OCI-LY1 (cell line): ENCODE data around the gene CNTNAP2.

Source experiments
- H2AFZ ChIP-seq: fragments of 200-600 bp; sonication (generic), shearing (Covaris generic); 2 replicates; pipeline ENCODE4 v1.6.0; 2014; ENCODE audit warnings: antibody characterized with exemption, mild to moderate bottlenecking, low read length
- H3F3A ChIP-seq: fragments of 200-600 bp; sonication (generic), shearing (Covaris generic); 2 replicates; pipeline ENCODE4 v1.6.0; 2014; ENCODE audit warnings: mild to moderate bottlenecking, antibody characterized with exemption, low read length, moderate library complexity; ENCODE audit not compliant: insufficient read depth
- H3K27ac ChIP-seq: fragments of 200-600 bp; sonication (generic); 2 replicates; pipeline ENCODE4 v1.5.1; 2014; ENCODE audit warnings: low read length, mixed run types, mild to moderate bottlenecking, low read depth; ENCODE audit not compliant: poor library complexity, severe bottlenecking
- H3K27me3 ChIP-seq: fragments of 200-600 bp; sonication (generic); 2 replicates; pipeline ENCODE4 v1.6.0; 2014; ENCODE audit warnings: antibody characterized with exemption, mild to moderate bottlenecking, low read length, moderate library complexity; ENCODE audit not compliant: insufficient read depth
- H3K36me3 ChIP-seq: fragments of 200-600 bp; sonication (generic); 2 replicates; pipeline ENCODE4 v1.6.1; 2014; ENCODE audit warnings: mild to moderate bottlenecking, antibody characterized with exemption, low read length, moderate library complexity, mixed read lengths; ENCODE audit not compliant: insufficient read depth
- H3K4me1 ChIP-seq: fragments of 200-600 bp; sonication (generic); 2 replicates; pipeline ENCODE4 v1.5.1; 2014; ENCODE audit warnings: mild to moderate bottlenecking, low read length, moderate library complexity; ENCODE audit not compliant: insufficient read depth, severe bottlenecking
- H3K4me2 ChIP-seq: fragments of 200-600 bp; sonication (generic), shearing (Covaris generic); 2 replicates; pipeline ENCODE4 v1.6.1; 2014; ENCODE audit warnings: low read length
- H3K4me3 ChIP-seq: fragments of 200-600 bp; sonication (generic); 2 replicates; pipeline ENCODE4 v1.5.1; 2014; ENCODE audit warnings: low read length, low read depth, mild to moderate bottlenecking, mixed read lengths; ENCODE audit not compliant: poor library complexity, severe bottlenecking
- H3K79me2 ChIP-seq: fragments of 200-600 bp; shearing (Covaris generic); 2 replicates; pipeline ENCODE4 v1.6.1; 2016; ENCODE audit warnings: mixed run types, low read length, mixed read lengths; ENCODE audit not compliant: insufficient read depth
- H3K9ac ChIP-seq: fragments of 200-600 bp; sonication (generic), shearing (Covaris generic); 2 replicates; pipeline ENCODE4 v1.6.1; 2014; ENCODE audit warnings: mild to moderate bottlenecking, low read length, mixed read lengths
- H3K9me2 ChIP-seq: fragments of 200-600 bp; sonication (generic), shearing (Covaris generic); 2 replicates; pipeline ENCODE4 v1.6.1; 2014; ENCODE audit warnings: low read depth, mild to moderate bottlenecking, low read length, mixed read lengths
- H3K9me3 ChIP-seq: fragments of 200-600 bp; shearing (Covaris generic); 2 replicates; pipeline ENCODE4 v1.6.1; 2014; ENCODE audit warnings: low read length, mixed read lengths
- H4K20me1 ChIP-seq: fragments of 200-600 bp; sonication (generic), shearing (Covaris generic); 2 replicates; pipeline ENCODE4 v1.6.0; 2016; ENCODE audit warnings: mild to moderate bottlenecking, low read length; ENCODE audit not compliant: insufficient read depth
- EZH2 ChIP-seq: fragments of 200-600 bp; sonication (generic), shearing (Covaris generic); IDR thresholded peaks from 2 replicates; pipeline ENCODE4 v1.8.0; 2017; ENCODE audit warnings: borderline replicate concordance, mixed run types, mild to moderate bottlenecking, antibody characterized with exemption, low read length, moderate library complexity, mixed read lengths
- TF ChIP-seq, protein P1 (sequence below): fragments of 200-600 bp; sonication (generic), shearing (Covaris generic); IDR thresholded peaks from 2 replicates; pipeline ENCODE4 v1.5.1; 2017; ENCODE audit warnings: mild to moderate bottlenecking, antibody characterized with exemption, low read length, moderate library complexity, mixed read lengths

Gene CNTNAP2

DNA sequence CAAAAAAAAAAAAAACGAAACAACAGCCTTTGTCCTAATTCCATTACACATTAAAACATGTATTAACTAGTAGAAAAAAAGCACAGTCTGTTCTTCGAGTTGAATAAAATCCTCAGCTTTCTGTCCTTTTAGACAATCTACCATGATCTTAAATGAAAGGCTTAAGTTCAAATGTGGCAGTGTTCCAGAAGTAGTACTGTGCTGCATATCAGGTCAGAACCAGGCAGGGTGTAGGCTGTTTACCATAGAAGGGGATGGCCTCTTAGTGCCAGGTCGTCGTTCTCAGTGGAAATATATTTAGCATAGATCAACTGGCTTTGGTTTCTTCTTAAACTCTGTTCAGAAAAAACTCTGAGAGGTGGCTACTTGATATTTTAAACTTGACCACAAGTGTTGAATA, 612.0 kb downstream of the CNTNAP2 start:
- H3K36me3 ChIP-seq = peaks cover 10% of the 10 kb centered on the region; the same call in 1 of the 2 replicates
- no peak for TF ChIP-seq EZH2
- TF ChIP-seq, protein P1, sequence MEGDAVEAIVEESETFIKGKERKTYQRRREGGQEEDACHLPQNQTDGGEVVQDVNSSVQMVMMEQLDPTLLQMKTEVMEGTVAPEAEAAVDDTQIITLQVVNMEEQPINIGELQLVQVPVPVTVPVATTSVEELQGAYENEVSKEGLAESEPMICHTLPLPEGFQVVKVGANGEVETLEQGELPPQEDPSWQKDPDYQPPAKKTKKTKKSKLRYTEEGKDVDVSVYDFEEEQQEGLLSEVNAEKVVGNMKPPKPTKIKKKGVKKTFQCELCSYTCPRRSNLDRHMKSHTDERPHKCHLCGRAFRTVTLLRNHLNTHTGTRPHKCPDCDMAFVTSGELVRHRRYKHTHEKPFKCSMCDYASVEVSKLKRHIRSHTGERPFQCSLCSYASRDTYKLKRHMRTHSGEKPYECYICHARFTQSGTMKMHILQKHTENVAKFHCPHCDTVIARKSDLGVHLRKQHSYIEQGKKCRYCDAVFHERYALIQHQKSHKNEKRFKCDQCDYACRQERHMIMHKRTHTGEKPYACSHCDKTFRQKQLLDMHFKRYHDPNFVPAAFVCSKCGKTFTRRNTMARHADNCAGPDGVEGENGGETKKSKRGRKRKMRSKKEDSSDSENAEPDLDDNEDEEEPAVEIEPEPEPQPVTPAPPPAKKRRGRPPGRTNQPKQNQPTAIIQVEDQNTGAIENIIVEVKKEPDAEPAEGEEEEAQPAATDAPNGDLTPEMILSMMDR = no peak
- peaks cover 10% of the 10 kb centered on the region for H3K9me3 ChIP-seq
- H3K4me3 ChIP-seq = no peak overlapping the region
- peak overlapping the region; percentile 12; the same call in 1 of the 2 replicates for H3K4me2 ChIP-seq
- no peaks in the 10 kb centered on the region for H3K79me2 ChIP-seq
- peaks cover 49% of the 10 kb centered on the region for H3K4me1 ChIP-seq
- H3F3A ChIP-seq = no peaks in the 10 kb centered on the region
- no peaks in the 10 kb centered on the region for H3K9me2 ChIP-seq
- H3K9ac ChIP-seq = no peak overlapping the region; the same call in 1 of the 2 replicates
- H2AFZ ChIP-seq = peak overlapping the region; percentile 73; the same call in 1 of the 2 replicates
- H3K27me3 ChIP-seq = no peaks in the 10 kb centered on the region
- peak overlapping the region; percentile 63 for H3K27ac ChIP-seq
- H4K20me1 ChIP-seq = no peaks in the 10 kb centered on the region

DNA sequence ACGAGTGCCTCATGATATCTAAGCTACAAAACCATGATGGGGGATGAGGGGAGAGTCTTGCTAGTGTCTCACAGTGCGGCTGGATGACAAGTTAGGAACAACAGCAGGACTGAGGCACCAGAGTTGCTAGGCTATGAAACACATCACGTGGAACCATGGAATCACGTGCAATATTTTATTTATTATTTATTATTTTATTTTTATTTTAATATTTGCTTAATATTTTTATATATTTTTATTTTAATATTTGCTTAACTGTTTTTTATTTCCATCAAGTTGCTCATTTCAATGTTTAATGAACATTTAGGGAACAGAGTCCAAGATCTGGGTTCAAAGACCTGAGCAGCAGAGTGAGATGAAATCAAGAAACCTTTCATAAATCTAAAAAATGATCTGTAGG, 614.6 kb downstream of the CNTNAP2 start:
- H3K9ac ChIP-seq = no peak overlapping the region

DNA sequence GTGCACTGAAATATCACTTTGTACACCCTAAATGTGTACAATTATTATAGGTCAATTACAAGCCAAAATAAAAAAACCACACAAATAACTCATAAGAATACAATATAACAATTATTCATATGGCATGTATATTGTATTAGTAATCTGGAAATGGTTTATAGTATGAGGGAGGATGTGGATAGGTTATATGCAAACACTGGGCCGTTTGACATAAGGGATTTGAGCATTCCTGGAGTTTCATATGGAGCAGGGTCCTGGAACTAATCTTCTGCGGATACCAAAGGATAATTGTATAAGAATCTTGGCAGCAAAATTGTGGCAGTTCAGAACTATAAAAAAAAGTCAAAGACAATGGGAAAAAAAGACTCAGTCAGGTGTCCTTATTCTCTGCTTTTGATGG, 619.4 kb downstream of the CNTNAP2 start:
- Histone ChIP-seq H3K9ac (no peak overlapping the region; the same call in 1 of the 2 replicates), H3K9me2 (no peaks in the 10 kb centered on the region), H3K27ac (peak overlapping the region; percentile 35), H3K36me3 (no peaks in the 10 kb centered on the region; the same call in 1 of the 2 replicates), H3F3A (no peaks in the 10 kb centered on the region), H3K4me2 (no peak overlapping the region), H3K4me3 (no peak overlapping the region), H3K27me3 (no peaks in the 10 kb centered on the region), H3K9me3 (peaks cover 25% of the 10 kb centered on the region), H3K79me2 (no peaks in the 10 kb centered on the region), H3K4me1 (peaks cover 30% of the 10 kb centered on the region), H4K20me1 (no peaks in the 10 kb centered on the region), H2AFZ (peak overlapping the region; percentile 14; the same call in 1 of the 2 replicates)
- no peak for TF ChIP-seq EZH2
- TF ChIP-seq, protein P1 = no peak

More for the DNA sequence above, 614.6 kb downstream of the CNTNAP2 start:
- H3K9me2 ChIP-seq = no peaks in the 10 kb centered on the region
- H3K79me2 ChIP-seq = no peaks in the 10 kb centered on the region
- H3K27me3 ChIP-seq = no peaks in the 10 kb centered on the region
- H3F3A ChIP-seq = no peaks in the 10 kb centered on the region
- H4K20me1 ChIP-seq = no peaks in the 10 kb centered on the region
- no peak overlapping the region for H3K4me3 ChIP-seq
- TF ChIP-seq, protein P1 = no peak
- TF ChIP-seq EZH2 = no peak
- peaks cover 58% of the 10 kb centered on the region for H3K4me1 ChIP-seq
- H3K27ac ChIP-seq = no peak overlapping the region
- peaks cover 3% of the 10 kb centered on the region; the same call in 1 of the 2 replicates for H3K9me3 ChIP-seq
- no peaks in the 10 kb centered on the region for H3K36me3 ChIP-seq
- H2AFZ ChIP-seq = peak overlapping the region; percentile 76; the same call in 1 of the 2 replicates
- no peak overlapping the region for H3K4me2 ChIP-seq
